ENCODE data around the gene UIMC1.
A peak's percentile ranks its signal among the peaks of the same experiment; 100 is the strongest.

The UIMC1 gene

DNA sequence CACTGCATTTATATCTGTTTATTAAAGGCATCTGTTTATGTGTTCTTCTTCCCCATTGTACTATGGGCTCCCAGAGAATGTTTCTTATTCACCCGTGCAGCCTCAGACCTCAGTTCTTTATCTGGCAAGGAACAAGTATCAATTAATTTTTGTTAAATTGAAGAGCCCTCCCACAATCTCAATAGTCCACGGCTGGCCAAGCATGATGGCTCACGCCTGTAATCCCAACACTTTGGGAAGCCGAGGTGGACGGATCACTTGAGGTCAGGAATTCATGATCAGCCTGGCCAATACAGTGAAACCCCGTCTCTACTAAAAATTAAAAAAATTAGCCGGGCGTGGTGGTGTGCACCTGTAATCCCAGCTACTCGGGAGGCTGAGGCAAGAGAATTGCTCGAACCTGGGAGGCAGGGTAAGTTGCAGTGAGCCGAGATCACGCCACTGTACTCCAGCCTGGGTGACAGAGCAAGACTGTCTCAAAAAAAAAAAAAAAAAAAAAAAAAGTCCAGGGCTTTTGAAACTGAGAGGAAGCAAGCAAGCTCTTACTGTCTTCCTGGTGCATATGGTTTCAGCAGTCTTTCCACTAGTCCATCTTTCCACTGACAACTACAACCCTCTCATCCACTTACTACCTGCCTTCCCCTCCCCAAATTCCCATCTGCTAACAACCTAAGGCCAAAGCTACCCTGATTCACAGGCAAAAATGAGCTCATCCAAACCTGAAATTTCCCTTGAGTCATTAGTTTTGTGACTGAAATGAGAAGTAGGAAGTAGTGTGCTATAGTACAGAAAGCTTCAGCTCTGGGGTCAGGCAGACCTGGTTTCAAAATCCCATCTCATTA is 105.1 kb downstream of the UIMC1 start:
- DNase-seq = no peak

DNA sequence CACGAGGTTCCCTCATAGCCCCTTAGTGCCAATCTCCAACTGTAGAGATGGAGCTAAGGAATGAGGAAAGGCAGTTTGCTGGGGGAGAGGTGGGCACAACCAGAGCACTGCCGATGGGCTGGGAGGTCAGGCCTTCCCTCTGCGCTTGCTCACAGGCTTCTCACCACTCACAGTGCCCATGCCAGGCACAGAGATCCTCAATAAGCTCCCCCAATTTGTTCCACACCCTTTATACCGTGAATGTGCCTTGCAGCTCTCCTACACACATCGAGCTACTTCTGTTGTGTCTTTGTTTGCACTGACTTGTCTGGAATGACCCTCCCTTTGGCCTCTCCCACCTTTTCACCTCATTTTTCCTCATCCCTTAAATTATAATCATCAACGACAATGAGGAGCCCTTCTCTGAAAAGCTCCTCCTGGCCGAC is 105.8 kb downstream of the UIMC1 start:
- DNase-seq = no peak

DNA sequence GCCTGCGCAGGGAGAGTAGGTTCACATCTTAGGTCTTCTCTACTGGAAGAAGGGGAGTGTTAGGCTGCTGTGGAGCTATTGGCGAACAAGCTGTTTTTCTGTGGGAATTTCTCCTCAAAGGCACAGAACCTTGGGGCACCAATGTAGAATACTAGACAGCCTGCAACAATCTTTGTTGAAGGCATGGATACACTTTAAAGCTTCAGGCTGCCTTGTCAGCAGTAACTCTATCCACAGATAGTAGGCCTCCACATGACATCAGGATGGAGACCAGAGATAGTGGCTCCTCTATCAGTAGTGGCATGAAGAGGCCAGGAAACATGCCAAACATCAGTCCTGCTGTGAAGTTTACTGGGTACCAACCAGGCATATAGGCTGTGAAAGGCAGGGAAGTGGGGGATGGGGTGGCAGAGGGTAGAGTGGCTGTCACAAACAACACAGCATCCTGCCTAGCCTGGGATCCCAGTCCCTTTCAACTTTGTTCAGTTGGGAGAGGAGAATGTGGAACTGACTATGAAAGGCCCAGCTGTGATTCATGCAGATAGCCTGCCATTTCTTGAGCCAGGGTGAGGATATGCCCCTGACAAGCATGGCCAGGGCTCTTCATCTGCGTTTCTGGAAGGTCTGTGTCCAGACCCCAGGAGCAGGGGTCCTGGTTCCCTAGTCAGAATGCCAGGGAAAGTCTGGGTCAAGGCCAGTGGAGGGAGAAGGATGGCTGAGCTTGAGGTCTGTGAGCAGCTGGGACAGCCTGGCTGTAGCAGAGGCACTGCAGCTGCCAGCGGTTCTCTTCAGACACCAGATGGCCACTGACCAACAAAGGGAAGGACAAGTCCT is 106.4 kb downstream of the UIMC1 start:
- DNase-seq = no peak

DNA sequence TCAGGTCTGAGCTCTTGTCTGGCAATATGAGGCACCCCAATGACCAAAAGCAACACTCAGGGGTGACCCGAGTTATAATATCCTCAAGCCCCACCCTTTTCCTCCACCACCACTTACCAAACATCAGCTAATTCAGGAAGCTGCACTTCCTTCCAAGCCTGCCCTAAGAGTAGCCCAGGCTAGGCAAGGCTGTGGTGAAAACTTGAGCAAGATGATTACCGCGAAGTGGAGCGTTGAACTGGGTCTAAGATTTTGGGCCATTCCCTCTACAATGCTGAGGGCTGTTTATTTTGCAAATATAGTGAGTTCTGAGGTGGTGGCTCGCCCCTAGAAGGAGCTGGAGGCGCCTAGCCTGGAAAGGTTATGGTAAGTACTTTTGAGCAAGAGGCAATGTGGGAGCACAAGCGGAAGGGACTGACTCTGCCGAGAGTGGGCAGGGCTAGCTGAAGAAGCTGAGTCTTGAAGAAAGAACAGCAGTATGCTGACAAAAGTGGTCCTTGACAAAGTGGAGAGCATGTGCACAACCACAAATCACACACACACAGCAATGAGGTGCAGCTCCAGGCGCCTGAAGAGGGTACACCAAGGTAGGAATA is 107.2 kb downstream of the UIMC1 start, which contains the start of gene HK3:
HK3 (minus strand) TSS at position 51 of the 596 bp plus-strand sequence. CDS start 3,187 bp downstream, outside the sequence.
- peak; percentile 35 for DNase-seq

DNA sequence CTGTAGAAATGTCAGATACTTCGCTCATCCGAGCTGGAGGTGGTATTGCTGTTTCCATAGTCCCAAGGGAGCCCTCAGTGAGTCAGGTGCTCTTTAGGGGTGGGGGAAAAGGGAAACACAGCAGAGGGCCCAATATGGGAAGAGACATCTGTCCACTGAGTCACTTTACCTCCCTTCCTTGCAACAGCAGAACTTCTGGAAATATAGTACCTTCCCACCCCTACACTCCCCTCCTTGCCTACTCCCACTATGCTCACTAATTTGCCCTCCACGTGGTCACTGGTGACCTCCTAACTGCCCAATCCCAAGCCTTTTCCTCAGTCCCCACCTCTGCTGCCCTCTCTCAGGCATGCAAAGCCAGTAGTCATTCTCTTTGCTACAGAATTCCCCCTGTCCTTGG is 109.3 kb downstream of the UIMC1 start:
- no peak for DNase-seq

DNA sequence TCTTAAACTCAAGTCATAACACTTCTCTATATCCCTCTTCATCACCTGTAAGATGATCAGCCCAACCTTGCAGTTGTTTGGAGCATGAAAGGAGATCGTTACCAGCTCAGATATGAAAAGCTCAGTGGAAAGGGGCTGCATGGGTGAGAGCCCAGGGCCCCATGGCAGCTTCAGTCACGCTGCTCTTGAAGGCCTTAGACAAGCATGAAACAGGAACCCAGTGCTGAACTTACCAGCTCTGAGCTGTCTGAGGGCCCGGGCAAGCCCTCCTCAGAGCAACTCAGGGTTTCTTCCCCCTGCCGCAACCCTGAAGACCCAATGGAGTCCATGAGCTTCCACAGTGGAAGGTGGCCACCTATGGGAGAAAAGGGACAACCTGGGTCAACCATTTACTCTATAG is 110.7 kb downstream of the UIMC1 start:
- DNase-seq = no peak

DNA sequence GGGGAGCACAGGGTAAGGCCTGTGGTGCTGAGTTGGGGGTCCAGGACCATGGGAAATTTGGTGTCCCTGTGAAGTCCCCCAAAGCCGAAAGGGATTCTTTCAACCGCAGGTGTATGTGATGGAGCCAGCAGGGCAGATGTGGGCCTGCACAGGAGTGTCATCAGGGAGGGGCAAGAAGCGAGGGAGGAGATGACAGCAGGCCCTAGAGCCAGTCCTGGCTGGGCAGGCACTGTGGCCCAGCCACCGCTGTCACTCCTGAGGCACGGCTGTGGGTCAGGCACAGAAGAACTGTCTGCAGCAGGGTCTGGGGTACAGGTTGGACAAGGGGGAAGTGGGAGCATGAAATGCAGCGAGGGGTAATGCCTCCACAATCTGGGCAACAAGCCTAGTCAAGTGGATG is 112.3 kb downstream of the UIMC1 start:
- DNase-seq = no peak

DNA sequence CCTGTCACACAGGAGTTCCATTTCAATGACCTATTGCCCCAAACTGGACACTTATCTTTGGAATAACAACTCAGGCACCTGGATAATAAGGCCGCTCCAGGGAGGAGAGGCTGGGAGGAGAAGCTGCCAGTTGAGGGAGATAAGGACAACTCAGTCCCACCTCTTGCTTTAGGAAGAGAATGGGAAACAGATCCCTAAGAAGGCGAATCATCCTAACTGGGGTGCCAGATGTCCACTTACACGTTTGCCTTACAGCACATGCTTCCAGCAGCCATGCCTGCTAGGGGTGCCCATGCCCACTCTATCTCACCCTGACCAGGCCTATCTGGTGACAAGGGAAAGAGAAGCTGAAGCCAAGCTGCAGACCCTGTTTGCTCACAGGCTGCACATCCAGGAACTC is 113.9 kb downstream of the UIMC1 start:
- no peak for DNase-seq

DNA sequence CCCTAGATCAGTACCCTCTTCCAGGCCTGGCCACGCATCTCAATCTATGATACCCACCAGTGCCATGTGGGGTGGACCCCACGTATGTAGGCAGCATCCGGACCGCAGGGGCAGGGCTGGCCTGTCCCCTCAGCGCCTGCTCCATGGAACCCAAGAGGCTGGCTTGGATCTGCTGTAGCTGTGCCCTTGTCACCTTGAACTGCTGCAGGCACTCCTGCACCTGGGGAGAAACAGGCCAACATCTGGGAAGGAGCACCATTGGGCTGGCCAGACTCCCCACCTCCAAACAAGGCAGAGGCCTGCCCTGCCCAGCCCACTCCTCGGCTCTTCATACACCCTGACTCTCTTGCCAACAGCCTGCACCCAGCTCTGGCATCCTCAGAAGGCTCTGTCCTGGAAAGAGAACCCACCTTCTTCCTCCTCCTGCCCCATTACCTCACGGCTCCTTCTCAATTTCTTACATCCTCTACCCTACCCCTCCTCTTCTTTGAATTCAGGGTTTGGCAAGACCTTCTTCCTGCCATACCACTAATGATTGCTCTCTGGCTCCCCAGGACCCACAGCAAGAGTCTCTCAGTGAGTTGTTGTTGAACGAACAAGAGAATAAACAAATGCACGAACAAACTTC is 115.1 kb downstream of the UIMC1 start:
- DNase-seq = no peak

DNA sequence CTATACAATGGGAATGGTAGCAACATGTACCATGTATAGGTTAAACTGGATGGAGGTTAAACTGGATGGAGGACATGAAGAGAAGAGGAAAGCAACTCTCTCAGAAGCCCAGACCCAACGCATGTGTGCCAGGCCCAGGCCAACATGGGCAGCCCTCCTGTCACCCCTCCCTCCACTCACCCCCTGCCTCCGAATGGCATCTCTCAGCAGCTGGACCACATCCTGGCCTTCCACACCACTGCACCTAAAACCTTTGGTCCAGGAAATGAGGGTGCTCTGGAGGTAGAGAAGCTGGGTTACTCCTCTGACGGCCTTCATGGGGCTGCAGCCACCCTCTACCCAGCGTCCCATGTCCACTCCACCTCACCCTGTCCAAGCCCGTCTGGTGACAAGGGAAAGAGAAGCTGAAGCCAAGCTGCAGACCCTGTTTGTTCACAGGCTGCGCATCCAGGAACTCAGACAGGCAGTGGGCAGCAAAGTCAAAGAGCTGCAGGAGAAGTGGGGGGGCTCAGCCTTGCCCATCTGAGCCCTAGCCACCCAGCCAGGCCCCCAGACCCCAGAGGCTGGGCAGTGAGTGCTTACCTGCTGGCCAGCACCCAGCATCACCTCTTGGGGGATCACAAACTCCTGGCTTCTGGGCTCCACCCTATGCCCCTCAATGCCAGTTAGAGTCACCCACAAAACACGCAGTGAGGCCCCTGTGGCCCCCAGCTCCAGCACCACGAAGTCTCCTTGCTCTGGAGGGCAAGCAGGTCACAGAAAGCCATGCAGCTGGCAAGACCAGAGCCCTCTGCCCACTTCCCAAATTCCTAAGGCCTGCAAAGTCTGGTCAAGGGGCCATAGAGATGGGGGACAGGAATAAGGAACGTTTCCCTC is 115.9 kb downstream of the UIMC1 start:
- DNase-seq = no peak

DNA sequence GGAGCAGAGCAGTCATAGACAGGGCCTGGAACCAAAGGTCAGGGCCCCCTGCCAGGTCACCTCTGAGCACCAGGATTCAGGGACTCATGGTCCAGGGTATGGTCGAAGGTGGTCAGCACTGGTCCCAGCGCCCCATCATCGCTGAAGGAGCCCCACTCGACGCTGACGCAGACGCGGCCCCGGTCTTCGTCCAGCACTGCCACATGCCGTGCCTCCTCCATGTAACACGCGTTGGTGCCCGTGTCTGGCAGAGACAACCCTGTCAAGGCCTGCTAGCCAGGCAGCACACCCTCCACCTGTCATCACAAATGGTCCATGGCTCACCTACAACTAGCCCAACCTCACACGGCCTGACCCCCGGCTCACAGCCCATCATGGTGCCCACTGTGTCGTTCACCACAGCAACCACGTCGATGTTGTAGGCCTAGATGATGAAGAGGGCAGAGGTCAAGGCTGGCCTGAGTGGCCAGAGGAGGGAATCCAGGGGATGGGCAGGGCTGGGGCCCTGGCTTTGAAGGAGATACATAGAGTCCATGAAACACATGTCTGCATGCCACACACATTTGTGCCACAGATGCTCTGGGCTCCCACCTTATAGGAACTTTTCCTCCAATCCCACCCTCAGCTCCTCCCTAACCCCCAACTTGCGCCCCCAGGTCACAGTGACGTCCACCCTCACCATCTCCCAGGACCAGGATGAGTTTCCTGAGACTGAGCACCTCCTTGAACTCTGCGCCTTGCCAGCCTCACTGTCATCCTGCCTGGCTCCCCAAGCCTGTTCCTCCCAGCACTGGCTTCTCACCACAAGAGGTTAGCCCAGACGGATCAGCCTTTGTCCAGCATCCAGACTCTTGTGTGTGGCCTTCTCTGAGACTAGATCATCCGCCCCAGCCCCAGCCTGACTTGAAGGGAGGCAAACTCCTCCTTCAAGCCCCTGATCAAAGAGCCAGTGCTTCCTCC is 117.0 kb downstream of the UIMC1 start:
- no peak for DNase-seq

DNA sequence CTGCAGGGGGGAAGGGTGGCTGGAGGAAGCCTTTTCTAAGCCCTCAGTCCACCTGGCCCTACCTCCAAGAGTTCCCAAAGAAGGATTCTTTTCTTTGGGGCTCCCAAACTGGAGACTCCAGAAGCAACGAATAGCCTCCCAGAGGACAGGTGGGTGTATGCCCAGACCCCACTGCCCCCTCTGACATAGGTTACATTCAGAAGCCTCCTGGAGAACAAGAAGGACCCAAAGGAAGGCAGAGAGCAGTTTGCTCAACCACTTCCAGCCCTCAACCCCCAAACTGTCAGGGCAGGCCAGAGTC is 117.8 kb downstream of the UIMC1 start:
- no peak for DNase-seq

DNA sequence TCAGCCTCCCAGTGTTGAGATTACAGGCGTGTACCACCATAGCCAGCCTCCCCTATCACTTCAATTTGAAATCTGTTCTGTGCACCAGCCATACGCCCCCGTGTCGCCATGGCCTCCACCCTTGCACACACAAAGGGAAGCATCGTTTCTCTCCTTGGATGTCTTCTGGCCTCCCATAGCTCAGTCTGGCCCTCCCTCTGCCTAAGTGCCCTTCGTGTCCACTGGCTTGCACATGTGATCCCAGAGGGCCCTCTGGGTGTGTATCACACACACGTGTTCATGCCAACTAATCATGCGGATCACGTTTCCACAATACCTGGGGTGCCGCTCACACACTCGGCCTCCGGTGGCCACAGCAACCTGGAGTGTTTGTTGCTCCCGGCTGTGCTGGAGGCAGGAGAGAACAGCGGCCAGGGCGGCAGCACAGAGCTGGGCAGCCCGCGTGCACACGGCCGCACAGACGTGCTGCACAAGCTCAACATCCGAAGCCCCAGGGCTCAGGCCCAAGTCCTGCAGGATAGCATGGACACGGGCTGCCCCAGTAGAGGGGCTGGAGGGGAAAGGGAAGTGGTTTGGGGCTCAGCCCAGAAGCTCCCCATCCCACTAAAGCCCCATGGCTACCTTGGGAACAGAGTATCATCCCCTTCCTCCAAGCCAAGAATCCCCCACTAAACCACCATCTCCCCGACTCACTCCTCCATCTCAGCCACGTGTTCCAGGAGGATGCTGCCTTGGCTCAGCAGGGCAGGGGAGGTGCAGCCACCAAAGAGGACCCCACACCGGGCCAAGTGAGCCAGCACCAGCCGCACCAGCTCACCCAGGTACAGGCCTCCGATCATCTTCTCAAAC is 118.3 kb downstream of the UIMC1 start:
- DNase-seq = no peak

DNA sequence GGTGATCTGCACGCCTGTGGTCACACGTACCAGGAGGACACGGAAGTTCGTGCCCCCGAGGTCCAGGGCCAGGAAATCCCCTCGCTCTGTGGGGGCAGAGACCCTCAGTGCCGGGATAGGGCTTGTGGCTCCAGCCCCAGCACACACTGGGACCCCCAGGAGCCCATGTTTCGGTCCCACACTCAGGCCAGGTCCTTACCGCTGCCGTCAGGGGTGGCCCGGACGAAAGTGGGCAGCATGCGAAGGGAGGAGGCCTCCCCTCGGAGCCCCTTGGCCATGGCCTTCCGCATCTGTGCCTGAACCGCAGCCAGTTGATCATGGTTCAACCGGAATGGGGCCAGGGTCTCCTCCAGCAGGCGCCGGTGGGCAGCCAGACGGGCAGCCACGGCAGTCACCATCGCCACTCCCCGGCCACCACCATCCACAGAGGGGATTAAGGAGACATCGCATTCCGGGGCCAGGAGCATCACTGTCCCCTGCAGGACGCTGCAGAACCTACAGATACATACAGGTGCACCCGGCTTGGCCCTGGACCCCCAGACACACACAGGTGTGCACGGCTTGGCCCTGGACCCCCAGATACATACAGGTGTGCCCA is 119.2 kb downstream of the UIMC1 start:
- DNase-seq = no peak

DNA sequence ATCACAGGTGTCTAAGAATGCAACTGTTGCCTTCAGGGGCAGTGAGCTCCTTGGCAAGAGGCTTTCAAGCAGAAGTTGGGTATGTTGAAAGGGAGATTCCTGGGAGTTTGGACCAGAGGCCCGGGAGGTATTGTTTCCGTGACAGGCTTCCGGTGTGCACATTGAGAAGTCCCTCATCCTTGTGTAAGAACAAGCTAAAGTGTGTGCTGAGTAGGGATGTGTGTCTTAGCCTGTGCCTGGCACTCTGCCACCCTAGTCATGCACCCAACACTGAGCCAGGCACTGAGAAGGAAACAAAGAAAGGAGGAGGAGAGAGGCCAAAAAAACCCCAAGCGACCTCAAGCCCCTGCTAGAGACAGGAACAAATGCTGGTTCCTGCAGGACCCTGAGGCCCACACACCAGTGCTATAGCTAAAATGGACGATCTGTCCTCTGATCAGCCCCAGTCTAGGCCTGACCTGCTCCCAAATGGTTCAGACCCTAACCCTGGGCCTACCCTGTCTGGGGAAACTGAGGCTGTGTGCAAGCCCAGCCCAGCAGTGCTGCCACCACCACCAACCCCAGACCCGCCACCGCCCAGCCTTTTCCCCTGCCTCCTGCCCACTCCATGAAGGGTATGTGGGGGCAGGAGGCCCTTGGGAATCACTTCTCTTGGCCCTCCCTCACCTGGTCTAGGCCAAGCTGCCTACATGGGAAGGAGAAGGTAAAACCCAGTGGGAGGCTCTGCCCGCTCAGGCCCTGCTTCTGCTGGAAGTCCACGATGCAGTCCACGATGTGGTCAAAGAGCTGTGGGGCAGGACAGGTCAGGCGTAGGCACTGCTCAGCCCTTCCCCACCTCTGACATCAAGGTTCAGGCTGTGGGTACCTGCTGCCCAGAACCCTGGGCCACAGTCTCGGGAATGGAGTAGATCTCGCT is 120.0 kb downstream of the UIMC1 start:
- DNase-seq = no peak

DNA sequence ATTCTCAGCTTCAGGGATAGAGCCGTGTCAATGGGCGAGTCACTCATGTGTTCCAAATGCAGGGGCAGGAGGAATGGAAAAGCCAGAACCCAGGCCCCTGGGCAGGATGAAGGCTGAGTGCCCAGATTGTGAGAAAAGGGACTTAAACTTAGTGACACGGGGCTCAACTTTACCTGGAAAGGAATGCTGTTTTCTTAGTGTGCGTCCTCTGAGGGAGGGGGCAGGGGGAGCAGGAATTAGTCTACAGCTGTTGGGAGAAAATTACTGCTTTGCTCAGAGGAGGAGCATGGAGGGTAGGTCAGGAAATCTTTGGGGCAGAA is 122.0 kb downstream of the UIMC1 start:
- no peak for DNase-seq

DNA sequence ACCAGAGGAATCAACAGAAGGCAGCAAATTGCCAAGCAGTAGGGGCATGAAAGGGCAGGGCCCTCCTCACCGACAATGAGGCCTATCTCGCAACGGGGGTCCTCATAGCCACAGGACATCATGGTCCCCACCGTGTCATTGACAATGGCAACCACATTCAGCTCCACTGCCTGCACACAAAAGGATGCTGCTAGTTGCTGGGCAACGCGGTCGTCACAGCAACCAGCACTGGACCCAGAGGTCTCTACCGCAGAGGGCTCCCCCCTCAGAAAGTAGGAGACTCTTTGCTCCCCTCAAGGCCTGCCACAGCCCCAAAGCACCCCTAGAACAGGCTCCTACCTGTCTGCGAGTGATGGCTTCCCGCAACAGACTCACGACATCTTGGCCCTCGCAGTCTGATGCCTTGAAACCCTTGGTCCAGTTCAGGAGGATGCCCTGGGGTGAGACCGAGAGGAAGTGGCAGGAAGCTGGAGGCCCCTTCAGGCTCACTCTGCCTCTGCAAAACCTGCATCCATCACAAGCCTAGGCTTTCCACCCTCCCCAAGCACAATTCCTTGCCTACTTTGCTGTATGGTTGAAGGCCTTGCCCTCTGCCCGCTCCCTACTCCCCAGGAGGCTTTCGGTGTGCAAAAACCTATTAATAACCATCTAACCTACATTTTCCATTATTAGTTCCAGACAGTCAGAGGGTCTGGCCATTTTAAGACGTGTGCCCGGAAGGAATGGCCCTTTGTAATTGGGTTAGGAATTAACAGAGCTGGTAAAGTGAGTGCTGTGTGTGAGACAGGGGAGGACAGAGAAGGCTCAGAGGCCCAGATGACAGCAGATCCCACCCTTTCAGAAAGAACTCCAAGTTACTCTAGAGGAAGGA is 122.6 kb downstream of the UIMC1 start:
- no peak for DNase-seq

DNA sequence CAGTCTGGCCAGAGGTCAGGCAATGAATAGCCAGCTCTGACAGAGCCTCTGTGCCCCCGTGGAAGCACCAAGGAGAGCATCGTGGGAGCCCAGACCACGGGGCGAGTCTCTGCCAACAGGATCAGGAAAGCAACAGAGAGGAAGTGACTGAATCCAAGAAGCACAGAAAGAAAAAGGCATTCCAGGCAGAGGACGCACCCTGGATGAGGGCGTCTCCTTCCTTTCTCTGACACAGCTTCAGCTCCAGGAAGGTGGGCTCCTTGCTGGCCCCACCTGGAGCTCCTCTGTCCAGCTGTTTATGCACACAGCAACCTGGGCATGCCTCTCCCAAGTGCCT is 124.0 kb downstream of the UIMC1 start:
- no peak for DNase-seq
